ENCODE data around the gene SH2D7.
A peak's percentile ranks its signal among the peaks of the same experiment; 100 is the strongest.

The SH2D7 gene

GRCh38 chr15:78077871-78078210 is 14.5 kb upstream of the SH2D7 start:
- Histone ChIP-seq H3K4me3 (peak overlapping the region; percentile 91), H3K27ac (peak overlapping the region; percentile 88 to 94)
- no peak for TF ChIP-seq CTCF (IDR thresholded peaks at IDR 0.05)
- no peak for DNase-seq (ENCODE audit: low spot score)

DNA sequence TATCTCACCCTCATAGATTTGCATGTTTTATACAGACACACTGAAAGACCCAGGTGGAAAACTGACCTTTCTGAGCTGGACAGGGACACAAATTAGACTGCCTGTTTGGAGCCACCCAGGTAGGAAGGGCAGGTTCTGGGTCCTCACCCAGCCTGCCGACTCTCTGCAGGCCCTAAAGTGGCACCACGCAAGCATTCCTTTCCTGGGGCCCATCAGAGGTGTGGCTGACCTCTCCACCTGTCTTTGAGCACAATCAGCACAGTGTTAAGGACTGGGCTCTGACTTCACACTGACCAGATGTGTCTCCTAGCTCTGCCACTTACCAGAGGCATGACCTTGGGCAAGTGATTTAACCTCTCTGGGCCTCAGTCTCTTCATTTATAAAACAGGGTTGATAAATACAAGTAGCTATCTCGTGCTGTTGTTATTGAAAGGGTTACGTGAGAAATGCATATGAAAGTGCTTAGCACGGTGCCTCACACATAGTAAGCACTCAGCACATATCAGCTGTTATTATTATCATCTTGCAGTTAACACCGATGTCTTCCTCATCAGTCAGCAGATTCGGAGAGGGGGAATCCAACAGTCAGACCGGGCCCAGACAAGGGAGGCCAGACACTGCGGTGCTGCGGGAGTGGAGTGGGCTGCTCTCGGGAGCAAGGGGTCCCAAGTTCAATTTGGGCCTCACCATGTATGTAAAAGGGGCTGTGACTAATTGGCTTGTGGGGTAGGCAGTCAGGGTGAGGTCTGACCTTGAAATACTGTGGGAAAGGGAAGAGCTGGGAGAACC is 12.9 kb upstream of the SH2D7 start:
- no peak for TF ChIP-seq CTCF (IDR thresholded peaks at IDR 0.05)
- H3K4me3 ChIP-seq, result no peak overlapping the region
- no peak overlapping the region for H3K27ac ChIP-seq
- DNase-seq (ENCODE audit: low spot score), result no peak

DNA sequence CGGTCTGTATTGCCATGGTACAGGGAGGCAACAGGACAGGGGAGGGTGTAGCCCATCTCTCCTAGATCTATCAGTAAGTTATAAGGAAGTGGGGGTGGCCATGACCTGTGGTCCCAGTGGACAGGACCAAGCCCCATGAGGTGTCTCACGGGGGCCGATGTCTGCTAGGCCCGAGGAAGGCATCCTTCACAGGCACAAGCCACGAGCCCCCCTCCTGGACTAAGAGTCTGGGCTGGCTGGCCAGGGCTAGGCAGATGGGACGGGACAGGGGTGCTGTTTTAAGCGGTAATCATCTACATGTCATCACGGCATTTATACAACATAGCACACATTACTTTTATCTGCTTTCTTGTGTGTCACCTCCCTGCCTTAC is 12.3 kb upstream of the SH2D7 start:
- no peak for DNase-seq (ENCODE audit: low spot score)
- TF ChIP-seq CTCF (IDR thresholded peaks at IDR 0.05), result no peak
- Histone ChIP-seq H3K4me3 (no peak overlapping the region), H3K27ac (no peak overlapping the region)

DNA sequence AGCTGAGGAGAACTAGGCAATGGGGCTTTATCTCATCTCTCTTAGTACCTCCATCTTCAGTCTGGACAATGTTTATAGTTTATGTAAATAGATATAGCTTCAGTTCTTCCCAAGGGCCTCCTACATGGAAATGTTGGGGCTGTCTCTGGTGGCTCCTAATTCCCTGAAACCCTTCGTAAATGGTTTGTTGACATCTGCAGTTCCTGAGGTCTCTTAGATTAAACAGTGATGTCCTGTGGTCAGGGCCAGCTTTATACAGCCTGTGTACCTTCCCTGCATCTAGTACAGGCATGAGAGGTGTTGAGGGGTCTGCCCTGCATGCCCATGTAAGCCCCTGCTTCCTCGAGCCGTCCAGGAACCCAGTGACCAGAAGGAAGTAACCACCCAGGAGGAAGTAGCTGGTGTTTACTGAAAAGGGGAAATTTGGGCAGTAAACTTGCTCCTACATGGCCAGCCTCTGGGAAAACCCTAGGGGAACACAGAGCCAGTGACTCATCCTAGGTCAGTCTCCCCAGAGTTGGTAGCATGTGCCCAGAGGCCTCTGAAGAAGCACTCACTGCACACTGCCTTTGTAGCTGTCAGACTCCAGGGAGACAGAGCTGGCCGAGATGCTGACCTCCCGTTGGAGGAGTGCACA is 10.1 kb upstream of the SH2D7 start:
- peak overlapping the region in 1 of 2 donors; percentile 9 for H3K27ac ChIP-seq
- H3K4me3 ChIP-seq, result no peak overlapping the region
- no peak for TF ChIP-seq CTCF (IDR thresholded peaks at IDR 0.05)
- DNase-seq (ENCODE audit: low spot score), result no peak

DNA sequence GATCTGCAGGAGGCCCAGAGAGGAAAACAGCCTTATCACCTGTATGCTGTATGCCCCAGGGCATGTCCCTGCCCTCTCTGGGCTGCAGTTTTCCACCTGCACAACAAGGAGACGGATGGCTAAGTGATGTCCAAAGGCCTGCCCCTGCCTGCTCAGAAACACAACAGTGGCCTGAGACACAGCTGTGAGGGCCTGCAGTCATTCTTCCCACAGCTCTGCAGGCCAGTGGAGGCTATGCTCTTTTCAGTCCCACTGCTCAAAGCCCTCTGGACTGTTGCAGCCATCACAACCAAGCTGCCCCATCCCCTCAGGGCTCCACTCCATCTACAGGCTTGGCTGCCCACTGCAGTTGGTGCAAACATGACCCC is 9.6 kb upstream of the SH2D7 start:
- peak overlapping the region in 1 of 2 donors; percentile 9 for H3K27ac ChIP-seq
- TF ChIP-seq CTCF (IDR thresholded peaks at IDR 0.05), result no peak
- DNase-seq (ENCODE audit: low spot score), result no peak
- no peak overlapping the region for H3K4me3 ChIP-seq

GRCh38 chr15:78083186-78083585 is 9.2 kb upstream of the SH2D7 start:
- H3K27ac ChIP-seq, result no peak overlapping the region
- no peak for TF ChIP-seq CTCF (IDR thresholded peaks at IDR 0.05)
- DNase-seq (ENCODE audit: low spot score), result no peak
- no peak overlapping the region for H3K4me3 ChIP-seq
